Hematopoietic multipotent progenitor cell treated with erythropoietin and hydrocortisone succinate and interleukin-3 and kit ligand, for 15 days (in vitro differentiated cells): ENCODE data around the gene SLC25A45.
A peak's percentile ranks its signal among the peaks of the same experiment; 100 is the strongest.

Source experiments
- DNase-seq: peaks from one replicate; pipeline ENCODE4 v3.0.0-alpha.2; 2015; ENCODE audit warnings: low spot score

SLC25A45 gene, protein sequence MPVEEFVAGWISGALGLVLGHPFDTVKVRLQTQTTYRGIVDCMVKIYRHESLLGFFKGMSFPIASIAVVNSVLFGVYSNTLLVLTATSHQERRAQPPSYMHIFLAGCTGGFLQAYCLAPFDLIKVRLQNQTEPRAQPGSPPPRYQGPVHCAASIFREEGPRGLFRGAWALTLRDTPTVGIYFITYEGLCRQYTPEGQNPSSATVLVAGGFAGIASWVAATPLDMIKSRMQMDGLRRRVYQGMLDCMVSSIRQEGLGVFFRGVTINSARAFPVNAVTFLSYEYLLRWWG

DNA sequence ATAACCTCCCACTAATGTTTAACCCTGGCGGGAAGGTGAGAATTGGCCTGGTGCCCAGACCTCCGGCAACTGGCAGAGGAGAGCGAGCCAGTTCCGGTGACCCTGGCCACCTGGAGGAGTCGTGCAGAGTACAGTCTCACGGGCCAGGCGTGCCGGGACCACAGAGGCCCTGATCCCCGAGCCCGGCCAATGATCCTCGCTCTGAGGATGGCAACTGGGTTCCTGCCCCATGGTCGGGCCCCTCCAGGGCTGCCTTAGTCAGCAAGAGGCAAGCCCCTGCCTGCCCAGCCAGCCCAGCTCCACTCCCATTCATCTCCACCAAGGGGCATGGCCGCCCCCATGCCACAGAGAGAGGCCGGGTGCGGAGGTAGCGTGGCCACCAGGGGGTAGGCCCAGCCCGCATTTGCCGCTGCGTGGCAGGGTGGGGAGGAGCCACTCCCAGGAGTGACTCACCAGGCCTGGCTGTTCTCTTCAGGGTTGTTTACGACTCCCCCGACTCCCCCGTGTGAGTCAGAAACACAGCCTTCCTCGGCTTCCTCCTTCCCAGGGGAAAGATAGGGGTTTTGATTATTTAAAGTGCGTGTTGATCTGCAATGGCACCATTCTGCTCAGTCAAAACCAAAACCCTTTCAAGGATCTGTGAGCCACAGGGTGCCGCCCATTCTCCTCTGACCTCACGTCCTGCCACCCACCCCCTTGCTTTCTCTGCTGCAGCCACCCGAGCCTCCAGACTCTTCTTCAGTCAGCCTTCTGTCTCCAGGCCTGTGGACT is at the start of gene SLC25A45:
TSS of gene SLC25A45 (minus strand) at position 614 of the 771 bp plus-strand sequence. CDS start 695 bp downstream, outside the sequence.
- peak; percentile 94 for DNase-seq

DNA sequence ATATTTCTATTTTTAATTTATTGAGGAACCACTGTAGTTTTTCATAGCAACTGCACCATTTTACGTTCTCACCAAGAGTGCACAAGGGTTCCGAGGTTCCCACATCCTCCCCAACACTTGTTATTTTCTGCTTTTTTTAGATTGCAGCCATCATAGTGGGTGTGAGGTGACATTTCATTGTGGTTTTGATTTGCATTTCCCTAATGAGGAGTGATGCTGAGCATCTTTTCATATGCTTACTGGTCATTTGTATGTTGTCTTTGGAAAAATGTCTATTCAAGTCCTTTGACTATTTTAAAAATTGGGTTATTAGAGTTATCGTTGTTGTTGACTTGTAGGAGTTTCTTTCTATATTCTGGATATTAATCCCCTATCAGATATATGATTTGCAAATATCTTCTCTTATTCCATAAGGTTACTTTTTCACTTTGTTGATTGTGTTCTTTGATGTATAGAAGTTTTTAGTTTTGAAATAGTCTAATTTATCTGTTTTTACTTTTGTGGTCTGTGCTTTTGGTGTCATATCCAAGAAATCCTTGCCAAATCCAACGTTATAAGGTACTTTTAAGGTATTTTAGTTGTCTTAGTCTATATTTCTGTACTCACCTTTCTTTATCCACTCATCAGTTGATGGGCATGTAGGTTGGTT is 49.1 kb upstream of the SLC25A45 start:
- DNase-seq = peak; percentile 28

GRCh38 chr11:65430406-65431217 is 48.2 kb upstream of the SLC25A45 start:
- DNase-seq = peak; percentile 50

DNA sequence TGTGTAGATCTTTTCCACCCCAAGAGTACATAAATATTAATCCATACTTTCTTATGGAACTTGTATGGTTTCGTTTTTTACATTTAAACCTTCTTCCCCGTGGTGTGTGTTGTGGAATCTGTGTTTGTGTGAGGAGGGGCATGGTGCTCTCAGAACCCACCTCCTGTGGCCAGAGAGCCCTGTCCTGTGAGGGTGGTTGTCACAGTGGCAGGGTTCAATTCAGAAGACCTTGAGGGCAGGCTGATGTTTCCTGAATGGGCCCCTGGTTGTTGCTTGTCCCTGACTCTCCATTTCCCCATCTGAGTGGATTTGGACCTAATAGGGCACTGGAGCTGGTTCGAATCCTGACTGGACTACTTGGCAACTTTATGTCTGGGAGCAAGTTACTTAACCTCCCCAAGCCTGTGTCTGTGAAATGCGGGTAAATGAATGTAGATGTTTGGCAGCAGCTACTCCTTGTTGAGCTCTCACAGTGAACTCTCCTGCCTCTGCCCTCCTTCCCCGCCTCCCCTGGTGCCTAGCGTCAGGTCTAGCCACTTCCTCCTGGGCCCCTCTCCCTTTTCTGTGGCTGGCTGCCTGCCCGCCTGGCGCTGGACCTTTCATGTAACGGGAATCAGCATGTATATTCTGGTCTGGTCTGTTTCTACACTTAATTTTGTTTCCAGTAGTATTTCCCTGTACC is 47.4 kb upstream of the SLC25A45 start:
- peak; percentile 62 for DNase-seq

GRCh38 chr11:65429068-65429681 is 46.7 kb upstream of the SLC25A45 start:
- peak; percentile 61 for DNase-seq

DNA sequence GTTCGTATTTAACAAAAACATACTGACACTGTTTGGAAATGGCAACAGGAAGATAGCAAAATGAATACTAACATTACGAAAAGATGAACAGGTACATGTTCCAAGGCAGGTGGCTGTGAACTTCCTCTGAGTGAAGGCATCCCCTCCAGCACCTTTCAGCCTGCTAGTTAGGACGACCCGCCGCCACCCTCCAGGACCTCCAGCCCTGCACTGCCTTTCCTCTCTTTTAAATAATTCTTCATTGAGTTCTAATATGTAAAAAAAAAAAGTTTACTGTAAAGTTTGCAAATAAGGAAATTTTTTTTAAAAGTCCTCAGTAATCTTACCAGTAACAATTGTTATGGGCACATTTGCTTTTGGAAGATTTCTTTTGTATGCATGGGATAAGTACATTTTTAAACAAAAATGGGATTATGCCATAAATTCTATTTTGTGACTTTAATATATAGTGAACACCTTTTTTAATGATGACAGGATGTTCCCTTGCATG is 46.2 kb upstream of the SLC25A45 start:
- DNase-seq = no peak

DNA sequence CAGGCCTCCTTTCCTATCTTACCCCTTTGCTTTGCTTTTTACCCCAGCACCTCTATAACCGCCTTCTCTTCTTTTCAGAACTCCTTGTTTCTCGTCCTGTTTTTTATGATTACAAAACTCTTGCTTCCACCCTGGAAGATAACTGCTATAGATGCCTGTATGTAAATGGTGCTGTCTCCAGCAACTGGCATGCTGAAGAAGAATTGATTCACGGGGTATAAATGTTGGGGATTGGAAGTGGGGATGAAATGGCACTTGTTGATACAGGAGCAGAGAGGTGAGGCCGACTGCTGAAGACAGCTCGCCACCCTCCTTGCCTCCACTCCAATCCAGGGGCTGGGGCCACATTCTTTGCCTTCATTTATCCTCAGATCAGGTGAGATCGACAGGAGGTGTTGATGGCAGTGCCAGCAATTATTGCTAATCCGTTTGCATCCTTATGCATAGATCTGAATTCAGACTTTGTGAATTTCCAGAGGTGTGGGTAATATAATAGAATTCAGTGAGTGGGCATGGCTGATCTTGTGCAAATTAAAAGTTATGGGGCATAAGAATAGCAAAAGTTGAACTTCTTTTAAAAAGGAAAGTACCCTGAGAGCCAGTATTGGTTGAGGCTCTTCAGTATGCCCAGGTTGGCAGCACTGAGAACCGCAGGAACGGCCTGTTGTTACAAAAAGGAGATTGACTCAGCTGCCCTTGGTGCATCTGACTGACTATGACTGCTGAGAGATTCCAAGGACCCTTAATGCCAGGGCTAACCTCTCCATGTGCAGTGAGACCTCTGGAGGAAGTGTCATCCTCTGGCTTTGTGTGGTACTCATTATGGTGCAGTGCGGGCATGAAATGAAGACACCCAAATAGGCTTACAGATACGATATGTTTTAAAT is 45.5 kb upstream of the SLC25A45 start:
- DNase-seq = peak; percentile 70

DNA sequence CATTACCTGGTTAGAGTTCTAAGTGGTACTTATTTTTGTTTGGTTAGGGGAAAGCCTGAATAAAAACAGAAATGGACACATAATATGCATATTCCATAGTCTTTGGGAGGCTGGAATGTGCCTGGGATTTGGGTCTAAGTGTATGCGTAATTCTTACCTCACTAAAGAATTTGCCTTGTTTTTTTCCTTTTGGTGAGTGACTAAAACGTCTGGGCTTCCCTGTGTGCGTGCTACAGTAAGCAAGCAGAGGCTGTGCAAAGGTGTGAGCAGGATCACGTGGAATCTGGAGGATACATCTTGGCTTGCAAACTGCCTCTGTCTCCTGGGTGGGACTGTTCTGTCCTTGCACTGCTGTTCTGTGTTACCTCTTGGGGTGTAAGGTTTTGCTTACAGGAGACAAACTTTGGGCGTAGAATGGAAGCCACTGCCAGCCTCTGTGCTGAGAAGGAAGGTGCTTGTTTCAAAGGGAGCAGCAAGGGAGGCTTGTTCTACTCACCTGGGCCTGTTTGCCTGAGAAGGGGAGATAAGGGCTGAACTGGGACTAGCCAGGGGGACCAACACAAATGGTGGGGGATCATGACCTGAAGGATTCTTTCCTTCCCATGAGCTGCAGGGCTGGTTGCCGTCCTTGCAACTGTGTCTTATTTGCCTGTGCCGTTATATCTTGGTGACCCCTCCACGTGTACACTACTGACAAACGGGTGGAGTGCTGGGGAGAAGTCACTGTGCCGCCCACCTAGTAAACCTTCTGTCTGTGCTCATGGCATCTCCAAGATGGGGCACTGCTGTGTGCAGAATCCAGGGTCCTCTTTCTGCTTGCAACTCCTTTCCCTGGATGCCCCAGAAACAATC is 44.6 kb upstream of the SLC25A45 start:
- peak; percentile 65 for DNase-seq

DNA sequence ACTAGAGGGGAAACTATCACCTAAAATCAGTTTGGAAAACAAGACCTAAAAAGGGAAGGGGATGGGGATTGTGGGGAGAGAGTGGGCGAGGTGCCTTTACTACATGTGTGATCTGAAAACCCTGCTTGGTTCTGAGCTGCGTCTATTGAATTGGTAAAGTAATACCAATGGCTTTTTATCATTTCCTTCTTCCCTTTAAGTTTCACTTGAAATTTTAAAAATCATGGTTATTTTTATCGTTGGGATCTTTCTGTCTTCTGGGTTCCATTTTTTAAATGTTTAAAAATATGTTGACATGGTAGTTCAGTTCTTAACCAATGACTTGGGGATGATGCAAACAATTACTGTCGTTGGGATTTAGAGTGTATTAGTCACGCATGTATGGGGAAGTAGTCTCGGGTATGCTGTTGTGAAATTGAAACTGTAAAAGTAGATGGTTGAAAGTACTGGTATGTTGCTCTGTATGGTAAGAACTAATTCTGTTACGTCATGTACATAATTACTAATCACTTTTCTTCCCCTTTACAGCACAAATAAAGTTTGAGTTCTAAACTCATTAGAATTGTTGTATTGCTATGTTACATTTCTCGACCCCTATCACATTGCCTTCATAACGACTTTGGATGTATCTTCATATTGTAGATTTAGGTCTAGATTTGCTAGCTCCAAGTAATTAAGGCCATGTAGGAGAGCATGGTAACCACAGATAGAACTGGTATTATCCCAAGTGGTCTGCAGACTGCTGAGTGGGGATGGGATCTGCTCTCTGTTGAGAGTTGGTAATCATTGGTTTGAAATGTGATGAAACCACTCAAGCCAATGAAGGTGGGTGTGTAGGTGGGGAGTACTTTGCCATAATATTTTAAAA is 43.8 kb upstream of the SLC25A45 start:
- DNase-seq = peak; percentile 80

DNA sequence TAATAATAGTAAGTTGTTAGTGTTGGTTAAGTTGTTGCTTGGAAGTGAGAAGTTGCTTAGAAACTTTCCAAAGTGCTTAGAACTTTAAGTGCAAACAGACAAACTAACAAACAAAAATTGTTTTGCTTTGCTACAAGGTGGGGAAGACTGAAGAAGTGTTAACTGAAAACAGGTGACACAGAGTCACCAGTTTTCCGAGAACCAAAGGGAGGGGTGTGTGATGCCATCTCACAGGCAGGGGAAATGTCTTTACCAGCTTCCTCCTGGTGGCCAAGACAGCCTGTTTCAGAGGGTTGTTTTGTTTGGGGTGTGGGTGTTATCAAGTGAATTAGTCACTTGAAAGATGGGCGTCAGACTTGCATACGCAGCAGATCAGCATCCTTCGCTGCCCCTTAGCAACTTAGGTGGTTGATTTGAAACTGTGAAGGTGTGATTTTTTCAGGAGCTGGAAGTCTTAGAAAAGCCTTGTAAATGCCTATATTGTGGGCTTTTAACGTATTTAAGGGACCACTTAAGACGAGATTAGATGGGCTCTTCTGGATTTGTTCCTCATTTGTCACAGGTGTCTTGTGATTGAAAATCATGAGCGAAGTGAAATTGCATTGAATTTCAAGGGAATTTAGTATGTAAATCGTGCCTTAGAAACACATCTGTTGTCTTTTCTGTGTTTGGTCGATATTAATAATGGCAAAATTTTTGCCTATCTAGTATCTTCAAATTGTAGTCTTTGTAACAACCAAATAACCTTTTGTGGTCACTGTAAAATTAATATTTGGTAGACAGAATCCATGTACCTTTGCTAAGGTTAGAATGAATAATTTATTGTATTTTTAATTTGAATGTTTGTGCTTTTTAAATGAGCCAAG is 42.9 kb upstream of the SLC25A45 start:
- DNase-seq = peak; percentile 89

GRCh38 chr11:65424205-65425104 is 42.0 kb upstream of the SLC25A45 start:
- peak; percentile 64 for DNase-seq

GRCh38 chr11:65423516-65424204 is 41.2 kb upstream of the SLC25A45 start:
- DNase-seq = peak; percentile 62

- DNase-seq = peak; percentile 93
These were observed 40.4 kb upstream of the SLC25A45 start, which contains the start of gene NEAT1 for GRCh38 chr11:65422633-65423515. Gene NEAT1, plus strand, starts transcription at chr11:65422798.
